ENCODE data around the gene SPANXA2. TPM values are rescaled to one million over a fixed set of nuclear protein-coding genes. Genes with fewer than 3 reads are reported as not detected.
"Not testable (repeated sequence)": the region's sequence is repeated elsewhere in the genome, so short reads cannot be mapped to it uniquely, and the experiment has no call there.

The SPANXA2 gene
- 0.41 TPM in 1 of 2 replicates, not detected in the other for total RNA-seq

DNA sequence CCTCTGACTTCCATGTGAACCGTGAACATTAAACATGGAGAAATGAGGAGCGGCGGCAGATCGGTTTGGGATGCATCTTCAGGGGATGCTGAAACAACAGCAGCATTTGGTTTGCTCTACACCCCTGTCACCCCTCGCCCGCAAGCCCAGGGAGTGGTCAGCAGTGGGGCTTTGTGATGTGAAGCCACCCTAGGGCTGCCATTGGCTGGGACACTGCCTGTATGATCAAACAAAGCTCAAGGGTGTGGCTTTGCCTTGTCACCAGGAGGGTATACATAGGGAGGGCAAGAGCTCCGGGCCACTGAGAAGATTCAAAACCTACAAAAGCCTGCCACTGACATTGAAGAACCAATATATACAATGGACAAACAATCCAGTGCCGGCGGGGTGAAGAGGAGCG is at the start of gene SPANXA2:
SPANXA2 (plus strand) TSS at position 301 of the 400 bp plus-strand sequence; CDS start at position 361, 60 bp downstream.
- H3K27me3 ChIP-seq (ENCODE audit: control insufficient read depth, insufficient read depth, low read length); DNase-seq (ENCODE audit: low read depth); H3K36me3 ChIP-seq (ENCODE audit: control insufficient read depth, insufficient read depth, low read length); H3K4me3 ChIP-seq (ENCODE audit: low read depth, low read length): not testable (repeated sequence)

DNA sequence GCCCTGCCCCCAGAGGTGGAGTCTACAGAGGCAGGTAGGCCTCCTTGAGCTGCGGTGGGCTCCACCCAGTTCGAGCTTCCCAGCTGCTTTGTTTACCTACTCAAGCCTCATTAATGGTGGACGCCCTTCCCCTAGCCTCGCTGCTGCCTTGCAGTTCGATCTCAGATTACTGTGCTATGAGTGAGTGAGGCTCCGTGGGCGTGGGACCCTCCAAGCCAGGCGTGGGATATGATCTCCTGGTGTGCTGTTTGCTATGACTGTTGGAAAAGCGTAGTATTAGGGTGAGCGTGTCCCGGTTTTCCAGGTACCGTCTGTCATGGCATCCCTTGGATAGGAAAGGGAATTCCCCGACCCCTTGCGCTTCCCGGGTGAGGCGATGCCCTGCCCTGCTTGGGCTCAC is 47.0 kb upstream of the SPANXA2 start:
- not testable (repeated sequence) for H3K27me3 ChIP-seq (ENCODE audit: control insufficient read depth, insufficient read depth, low read length); H3K36me3 ChIP-seq (ENCODE audit: control insufficient read depth, insufficient read depth, low read length); DNase-seq (ENCODE audit: low read depth); H3K4me3 ChIP-seq (ENCODE audit: low read depth, low read length)

DNA sequence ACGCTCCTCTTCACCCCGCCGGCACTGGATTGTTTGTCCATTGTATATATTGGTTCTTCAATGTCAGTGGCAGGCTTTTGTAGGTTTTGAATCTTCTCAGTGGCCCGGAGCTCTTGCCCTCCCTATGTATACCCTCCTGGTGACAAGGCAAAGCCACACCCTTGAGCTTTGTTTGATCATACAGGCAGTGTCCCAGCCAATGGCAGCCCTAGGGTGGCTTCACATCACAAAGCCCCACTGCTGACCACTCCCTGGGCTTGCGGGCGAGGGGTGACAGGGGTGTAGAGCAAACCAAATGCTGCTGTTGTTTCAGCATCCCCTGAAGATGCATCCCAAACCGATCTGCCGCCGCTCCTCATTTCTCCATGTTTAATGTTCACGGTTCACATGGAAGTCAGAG is 4.9 kb upstream of the SPANXA2 start, which contains the start of gene SPANXA1:
SPANXA1 (minus strand) TSS at position 101 of the 400 bp plus-strand sequence; CDS start at position 41, 60 bp downstream.
- DNase-seq (ENCODE audit: low read depth); H3K4me3 ChIP-seq (ENCODE audit: low read depth, low read length); H3K27me3 ChIP-seq (ENCODE audit: control insufficient read depth, insufficient read depth, low read length); H3K36me3 ChIP-seq (ENCODE audit: control insufficient read depth, insufficient read depth, low read length): not testable (repeated sequence)

GRCh38 chrX:141609111-141609510 is 19.6 kb downstream of the SPANXA2 start:
- no peak for DNase-seq (ENCODE audit: low read depth)
- Histone ChIP-seq H3K27me3 (ENCODE audit: control insufficient read depth, insufficient read depth, low read length) (no peaks in the 10 kb centered on the region), H3K4me3 (ENCODE audit: low read depth, low read length) (no peak overlapping the region), H3K36me3 (ENCODE audit: control insufficient read depth, insufficient read depth, low read length) (no peaks in the 10 kb centered on the region)
- TF ChIP-seq, protein P1, sequence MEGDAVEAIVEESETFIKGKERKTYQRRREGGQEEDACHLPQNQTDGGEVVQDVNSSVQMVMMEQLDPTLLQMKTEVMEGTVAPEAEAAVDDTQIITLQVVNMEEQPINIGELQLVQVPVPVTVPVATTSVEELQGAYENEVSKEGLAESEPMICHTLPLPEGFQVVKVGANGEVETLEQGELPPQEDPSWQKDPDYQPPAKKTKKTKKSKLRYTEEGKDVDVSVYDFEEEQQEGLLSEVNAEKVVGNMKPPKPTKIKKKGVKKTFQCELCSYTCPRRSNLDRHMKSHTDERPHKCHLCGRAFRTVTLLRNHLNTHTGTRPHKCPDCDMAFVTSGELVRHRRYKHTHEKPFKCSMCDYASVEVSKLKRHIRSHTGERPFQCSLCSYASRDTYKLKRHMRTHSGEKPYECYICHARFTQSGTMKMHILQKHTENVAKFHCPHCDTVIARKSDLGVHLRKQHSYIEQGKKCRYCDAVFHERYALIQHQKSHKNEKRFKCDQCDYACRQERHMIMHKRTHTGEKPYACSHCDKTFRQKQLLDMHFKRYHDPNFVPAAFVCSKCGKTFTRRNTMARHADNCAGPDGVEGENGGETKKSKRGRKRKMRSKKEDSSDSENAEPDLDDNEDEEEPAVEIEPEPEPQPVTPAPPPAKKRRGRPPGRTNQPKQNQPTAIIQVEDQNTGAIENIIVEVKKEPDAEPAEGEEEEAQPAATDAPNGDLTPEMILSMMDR (IDR thresholded peaks at IDR 0.05; ENCODE audit: insufficient read depth, low read length, poor library complexity, severe bottlenecking) = no peak

DNA sequence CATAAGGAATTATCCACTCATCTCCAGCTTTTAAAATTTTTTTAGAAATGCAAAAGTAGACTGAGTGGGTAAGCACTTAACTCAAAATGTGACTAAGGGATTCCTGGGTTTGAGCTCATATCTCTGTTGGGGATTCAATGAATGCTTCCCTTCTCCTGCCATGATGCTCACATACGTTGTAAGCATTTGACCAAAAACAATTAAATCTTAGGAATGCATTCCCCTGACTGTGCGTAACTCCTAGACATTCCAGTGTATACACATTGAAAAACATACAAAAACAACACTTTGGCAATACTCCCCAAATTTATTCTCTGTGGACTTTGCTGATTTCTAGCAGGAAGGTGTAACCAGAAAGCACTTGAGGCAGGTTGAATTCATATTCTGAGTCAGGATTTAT is 29.8 kb downstream of the SPANXA2 start:
- H3K36me3 ChIP-seq (ENCODE audit: control insufficient read depth, insufficient read depth, low read length) = no peaks in the 10 kb centered on the region
- no peak for DNase-seq (ENCODE audit: low read depth)
- TF ChIP-seq, protein P1 (IDR thresholded peaks at IDR 0.05; ENCODE audit: insufficient read depth, low read length, poor library complexity, severe bottlenecking) = no peak
- no peaks in the 10 kb centered on the region for H3K27me3 ChIP-seq (ENCODE audit: control insufficient read depth, insufficient read depth, low read length)
- H3K4me3 ChIP-seq (ENCODE audit: low read depth, low read length) = no peak overlapping the region

DNA sequence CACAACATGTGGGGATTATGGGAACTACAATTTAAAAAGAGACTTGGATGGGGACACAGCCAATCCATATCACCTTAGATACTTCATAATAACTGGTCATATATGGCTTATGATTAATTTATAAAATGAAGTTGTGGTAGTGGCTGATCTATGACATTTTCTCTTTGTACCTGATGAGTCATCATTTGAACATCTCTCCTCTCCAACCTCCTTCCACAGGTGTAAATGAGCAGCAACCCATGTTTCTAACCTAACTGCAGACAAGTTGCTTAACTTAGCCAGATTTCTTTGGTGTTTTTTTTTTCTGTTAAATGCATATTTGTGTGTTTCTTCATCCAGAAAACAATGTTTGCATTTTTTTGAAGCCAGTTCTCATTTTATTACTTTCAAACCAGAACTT is 42.6 kb downstream of the SPANXA2 start:
- Histone ChIP-seq H3K27me3 (ENCODE audit: control insufficient read depth, insufficient read depth, low read length) (no peaks in the 10 kb centered on the region), H3K4me3 (ENCODE audit: low read depth, low read length) (no peak overlapping the region), H3K36me3 (ENCODE audit: control insufficient read depth, insufficient read depth, low read length) (no peaks in the 10 kb centered on the region)
- DNase-seq (ENCODE audit: low read depth) = no peak
- TF ChIP-seq, protein P1 (IDR thresholded peaks at IDR 0.05; ENCODE audit: insufficient read depth, low read length, poor library complexity, severe bottlenecking) = no peak

- TF ChIP-seq, protein P1 (IDR thresholded peaks at IDR 0.05; ENCODE audit: insufficient read depth, low read length, poor library complexity, severe bottlenecking) = no peak
- DNase-seq (ENCODE audit: low read depth) = no peak
- Histone ChIP-seq H3K36me3 (ENCODE audit: control insufficient read depth, insufficient read depth, low read length) (no peaks in the 10 kb centered on the region), H3K27me3 (ENCODE audit: control insufficient read depth, insufficient read depth, low read length) (no peaks in the 10 kb centered on the region), H3K4me3 (ENCODE audit: low read depth, low read length) (no peak overlapping the region)
Measured at GRCh38 chrX:141638550-141638949, 49.0 kb downstream of the SPANXA2 start.

Other genes with a start within 250 kb of the SPANXA2 start
- gene SPANXA1, start 5.0 kb upstream of the SPANXA2 start, total RNA-seq = 0.41 TPM in 1 of 2 replicates, not detected in the other
- not detected in 2 replicates for gene SPANXD, start 109.0 kb downstream of the SPANXA2 start, total RNA-seq
- gene MAGEC3, start 248.6 kb downstream of the SPANXA2 start, total RNA-seq = not detected in 2 replicates